Dermis blood vessel endothelial cell (primary cell): ENCODE data around the gene HIPK2. TPM values are rescaled to one million over a fixed set of nuclear protein-coding genes. Genes with fewer than 3 reads are reported as not detected.

ENCODE experiments used
- DNase-seq: peaks from one replicate; pipeline ENCODE4 v3.0.0; 2010
- total RNA-seq: library from RNA; depleted of rRNA; stranded (reverse); fragments of >200 nt; gene quantifications from 2 replicates; pipeline ENCODE4 v1.2.3, GENCODE V29; 2014

The HIPK2 gene
- total RNA-seq, 1 donor from 2014 or later: 11.6 TPM

- DNase-seq: no peak
Observed at GRCh38 chr7:139669106-139670061, 108.4 kb downstream of the HIPK2 start.

DNA sequence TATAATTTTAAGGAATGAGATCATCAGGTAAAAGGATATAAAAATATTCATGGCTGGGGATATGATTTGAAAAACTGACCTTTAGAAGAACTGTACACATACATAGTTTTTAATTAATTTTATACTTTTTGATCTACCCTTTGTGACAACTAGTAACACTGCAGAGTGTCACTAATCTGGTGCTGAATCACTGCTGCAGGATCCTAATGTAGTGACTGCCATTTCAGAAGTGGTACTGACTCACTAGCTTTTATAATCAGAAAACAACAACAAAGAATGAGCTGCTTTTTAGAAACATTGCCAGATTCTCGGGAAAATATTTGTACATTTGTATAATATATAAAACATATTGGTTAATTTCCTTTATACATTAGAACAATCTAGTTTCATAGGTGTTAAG is 110.4 kb downstream of the HIPK2 start:
- DNase-seq: no peak

GRCh38 chr7:139666501-139666900 is 111.3 kb downstream of the HIPK2 start:
- DNase-seq: no peak

DNA sequence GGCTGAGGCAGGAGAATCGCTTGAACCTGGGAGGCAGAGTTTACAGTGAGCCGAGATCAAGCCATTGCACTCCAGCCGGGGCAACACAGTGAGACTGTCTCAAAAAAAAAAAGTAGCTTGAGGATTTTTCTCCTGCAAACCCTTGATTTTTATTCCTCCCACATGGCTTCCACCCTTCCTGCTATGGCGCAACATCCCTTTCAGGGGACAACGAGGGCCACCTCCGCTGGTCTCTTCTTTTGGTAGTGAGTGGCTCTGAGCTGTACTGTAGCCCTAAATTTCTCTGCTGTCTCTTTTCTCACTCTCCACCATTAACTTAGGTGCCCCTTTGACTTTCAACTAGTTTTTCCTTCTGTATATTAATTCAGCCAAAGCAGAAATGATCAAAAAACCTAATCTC is 113.4 kb downstream of the HIPK2 start:
- DNase-seq: no peak

DNA sequence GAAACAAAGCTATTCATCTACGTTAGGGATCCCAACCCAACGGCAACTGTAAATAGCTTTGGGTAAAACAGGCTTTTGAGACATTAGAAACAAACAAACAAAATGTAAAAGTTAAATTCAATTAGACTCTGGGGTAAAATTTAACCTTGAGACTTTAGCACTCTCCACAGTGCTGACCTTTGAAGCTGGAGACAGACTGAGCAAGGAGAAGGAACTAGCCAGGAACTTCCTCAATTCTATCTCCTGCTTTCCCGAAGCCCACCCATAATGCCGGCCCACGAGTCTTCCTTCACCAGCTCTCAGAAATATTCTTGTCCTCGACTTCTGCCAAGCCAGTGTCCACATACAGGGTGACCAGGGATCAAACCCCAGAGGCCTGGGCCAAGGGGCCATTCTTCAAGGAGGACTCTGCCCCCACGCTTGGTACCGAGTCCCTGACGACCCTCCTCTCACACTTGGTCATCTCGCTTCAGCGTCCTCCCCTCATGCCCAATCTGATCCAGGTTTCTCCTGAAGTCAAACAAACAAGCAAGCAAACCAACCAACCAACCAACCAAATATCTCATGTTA is 114.1 kb downstream of the HIPK2 start:
- no peak for DNase-seq

DNA sequence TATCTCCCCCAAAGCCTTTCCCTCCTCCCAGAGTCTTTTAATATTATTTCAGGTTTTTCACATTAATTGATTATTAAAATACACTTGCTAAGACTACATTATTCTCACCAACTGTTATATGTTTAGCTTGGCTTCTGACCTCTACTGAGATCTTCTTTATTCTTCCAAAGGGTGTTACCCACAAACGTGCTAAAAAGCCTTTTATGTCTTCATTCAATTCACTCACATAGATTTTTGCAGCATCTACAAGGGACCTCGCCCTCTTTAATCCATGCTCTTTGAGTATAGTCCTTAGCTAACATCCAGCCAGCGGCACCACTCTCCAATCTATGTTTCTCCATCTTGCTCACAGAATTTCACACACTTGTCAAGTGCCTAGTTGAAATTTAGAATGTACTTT is 115.9 kb downstream of the HIPK2 start:
- DNase-seq: no peak

DNA sequence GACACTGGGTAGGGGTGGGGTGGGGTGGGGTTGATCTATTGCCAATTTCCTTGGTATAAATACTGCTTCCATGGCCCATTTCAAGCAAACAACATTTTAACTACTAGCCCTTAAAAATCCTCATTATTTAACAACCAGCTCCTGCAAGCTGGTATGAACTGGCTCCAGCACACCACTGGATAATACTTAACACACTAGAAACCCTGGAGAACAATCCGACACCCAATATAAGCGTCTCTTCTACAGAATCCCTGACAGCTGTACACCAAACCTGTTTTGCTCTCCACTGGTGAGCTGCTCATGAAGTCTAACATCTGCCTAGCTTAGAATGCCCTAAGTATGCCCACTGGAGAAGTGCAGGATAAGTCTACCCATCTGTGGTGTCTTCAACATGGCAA is 116.8 kb downstream of the HIPK2 start:
- no peak for DNase-seq

DNA sequence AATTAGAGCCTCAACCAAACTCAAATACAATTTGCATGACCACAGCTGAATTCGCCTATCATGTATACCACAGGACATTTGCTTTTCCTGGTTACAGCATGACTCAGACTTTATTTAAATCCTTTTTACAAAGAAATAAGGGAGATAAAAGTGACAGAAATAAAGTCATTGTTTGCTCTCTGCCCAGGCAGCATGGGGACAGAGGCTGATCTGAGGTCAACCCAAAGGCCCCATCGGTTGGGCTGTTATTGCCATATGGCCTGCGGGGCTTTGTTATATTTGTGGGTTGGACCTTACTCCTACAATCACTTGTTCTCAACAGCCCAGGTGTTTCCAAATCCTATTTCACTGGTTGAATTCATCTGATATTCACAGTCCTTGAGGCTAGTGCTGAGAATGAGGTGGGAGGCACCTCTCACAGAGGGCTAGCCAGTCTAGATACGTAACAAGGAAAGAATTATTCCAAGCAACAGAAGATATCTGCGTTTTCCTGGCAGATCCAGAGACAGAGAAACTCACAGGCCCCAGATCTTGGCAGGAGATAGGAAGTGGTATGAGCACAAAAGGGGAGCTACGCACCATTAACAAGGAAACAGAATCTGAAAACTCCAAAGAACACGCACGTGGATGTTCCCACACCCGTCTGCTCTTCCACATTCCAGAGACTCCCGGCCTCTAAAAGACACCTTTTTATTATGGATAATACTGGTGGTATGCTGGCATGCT is 117.3 kb downstream of the HIPK2 start:
- peak; percentile 35 for DNase-seq

GRCh38 chr7:139659922-139660316 is 117.9 kb downstream of the HIPK2 start:
- no peak for DNase-seq

- no peak for DNase-seq
Observed at GRCh38 chr7:139658908-139659675, 118.7 kb downstream of the HIPK2 start.

GRCh38 chr7:139658296-139658695 is 119.5 kb downstream of the HIPK2 start:
- no peak for DNase-seq

- DNase-seq: no peak
Observed at GRCh38 chr7:139657725-139658124, 120.1 kb downstream of the HIPK2 start.

GRCh38 chr7:139656387-139656786 is 121.4 kb downstream of the HIPK2 start:
- no peak for DNase-seq

DNA sequence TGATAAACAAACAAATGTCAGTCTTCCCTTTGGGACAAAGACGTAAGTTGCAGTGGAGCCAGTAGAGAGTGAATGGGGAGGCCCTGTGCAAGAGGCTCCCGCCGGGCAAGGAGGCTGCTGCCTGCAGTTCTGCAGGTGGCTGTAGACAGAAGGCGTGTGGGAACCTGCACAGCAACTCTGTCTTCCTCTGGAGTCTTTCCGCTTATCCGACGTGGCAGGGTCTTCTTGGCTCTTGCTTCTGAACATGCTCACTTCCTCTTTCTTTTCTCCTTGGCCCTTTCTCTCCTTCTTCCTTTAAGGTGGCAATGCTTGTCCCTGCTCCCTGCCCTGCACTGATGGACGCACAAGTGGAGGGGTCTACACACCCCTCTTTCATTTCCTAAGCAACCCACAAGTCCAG is 122.5 kb downstream of the HIPK2 start:
- DNase-seq: no peak

GRCh38 chr7:139654276-139655181 is 123.3 kb downstream of the HIPK2 start:
- no peak for DNase-seq

- peak; percentile 20 for DNase-seq
Observed at GRCh38 chr7:139651914-139652313, 125.9 kb downstream of the HIPK2 start.

DNA sequence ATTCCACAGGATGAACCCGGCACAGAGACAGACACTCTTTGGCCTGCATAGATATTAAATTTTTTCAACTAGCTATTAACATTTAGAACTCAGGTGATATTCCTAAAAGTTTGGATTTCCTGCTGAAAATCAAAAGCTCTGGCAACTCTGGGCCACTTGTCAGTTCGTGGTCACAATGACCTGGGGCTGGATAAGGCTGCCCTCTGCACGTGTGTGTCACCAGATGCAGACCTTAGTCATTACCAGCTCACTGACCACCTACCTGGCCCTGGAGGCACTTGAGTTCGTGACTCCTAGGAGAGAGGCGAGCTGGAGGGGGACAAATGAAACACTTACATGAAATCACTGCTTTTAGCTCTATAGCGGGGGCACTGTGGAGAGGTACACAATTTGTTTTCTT is 126.5 kb downstream of the HIPK2 start:
- peak; percentile 51 for DNase-seq

DNA sequence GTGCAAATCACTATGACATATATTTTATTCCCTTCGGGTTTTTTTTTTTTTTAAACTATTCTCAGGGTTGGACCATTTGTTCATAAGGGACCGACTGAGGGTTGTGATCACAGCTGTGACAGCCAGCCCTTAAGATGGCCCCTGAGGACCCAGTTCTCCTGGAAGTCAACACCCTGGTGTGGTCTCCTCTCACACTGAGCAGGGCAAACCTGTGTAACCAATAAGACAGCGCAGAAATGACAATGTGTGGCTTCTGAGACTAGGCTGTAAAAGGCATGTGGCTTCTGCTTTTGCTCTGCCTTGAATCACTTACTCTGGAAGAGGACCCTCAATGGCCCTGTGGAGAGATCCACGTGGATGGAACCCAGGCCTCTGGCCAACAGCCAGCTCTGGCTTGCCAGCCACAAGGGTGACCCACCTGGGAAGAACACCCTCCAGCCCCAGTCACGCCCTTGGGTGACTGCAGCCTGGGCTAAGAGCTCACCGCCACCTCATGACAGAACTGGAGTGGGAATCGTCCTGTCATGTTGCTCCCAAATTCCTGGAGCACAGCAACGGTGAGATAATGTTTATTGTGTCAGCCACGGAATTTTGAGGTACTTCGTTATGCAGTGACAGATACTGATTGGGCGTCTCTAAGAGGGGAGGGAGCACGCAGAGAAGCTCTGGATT is 127.2 kb downstream of the HIPK2 start:
- DNase-seq: no peak

DNA sequence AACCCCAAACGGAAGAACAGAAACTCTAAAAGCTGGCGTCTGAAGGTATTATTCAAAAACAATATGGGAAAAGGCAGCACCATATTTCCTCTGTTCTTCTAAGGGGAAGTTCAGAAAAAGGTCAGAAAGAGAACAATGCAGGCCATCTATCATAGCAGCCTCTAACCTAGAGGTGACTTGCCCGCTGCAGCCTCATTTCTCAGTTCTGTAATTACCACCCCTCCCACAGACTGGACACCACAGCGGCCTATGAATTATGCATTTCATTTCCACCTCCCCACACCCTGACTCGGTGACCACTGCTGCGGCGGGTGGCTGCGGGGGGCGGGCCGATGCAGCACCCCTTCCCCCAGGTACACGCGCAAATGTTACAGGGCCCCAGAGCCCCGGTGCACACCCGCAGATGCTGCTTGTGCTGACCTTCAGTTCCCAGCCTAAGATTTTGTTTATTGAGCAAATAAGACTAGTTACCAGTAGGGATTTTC is 128.8 kb downstream of the HIPK2 start:
- peak; percentile 78 for DNase-seq

DNA sequence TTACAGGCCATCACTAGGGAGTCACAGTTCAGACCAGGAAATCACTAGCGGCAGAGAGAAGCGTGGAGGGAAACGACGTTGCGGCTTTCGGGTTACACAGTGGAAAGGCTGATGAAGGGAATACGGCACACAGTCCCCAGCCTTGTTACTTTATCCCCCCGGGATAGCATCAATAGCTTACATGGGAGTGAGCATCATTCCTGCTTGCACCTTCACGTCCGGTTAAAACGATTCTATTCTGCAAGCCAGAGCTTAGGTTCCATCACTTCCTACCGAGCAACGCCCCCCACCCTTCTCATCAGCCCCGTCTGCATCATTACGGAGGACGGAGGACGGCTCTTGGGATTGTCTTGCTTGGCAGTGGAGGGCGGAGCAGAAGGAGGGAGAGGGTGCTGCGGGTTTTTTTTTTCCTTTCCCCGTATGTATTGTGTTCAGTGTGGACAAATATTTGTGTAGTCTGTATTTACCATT is 129.4 kb downstream of the HIPK2 start:
- DNase-seq: peak; percentile 59
